HG02943 (cell line): ENCODE measurements around the gene RERE.
"Not testable (repeated sequence)": the region's sequence is repeated elsewhere in the genome, so short reads cannot be mapped to it uniquely, and the experiment has no call there.

Experiments used
- ATAC-seq: cut with Tn5 transposase; IDR thresholded peaks from one replicate; pipeline ENCODE4 v1.9.1; 2021; ENCODE audit warnings: mild to moderate bottlenecking, low read depth, moderate library complexity; ENCODE audit not compliant: unreplicated experiment

The RERE gene

GRCh38 chr1:8844501-8845006 lies 27.1 kb upstream of the RERE start:
- no peak for ATAC-seq

GRCh38 chr1:8841395-8841794 lies 24.0 kb upstream of the RERE start:
- ATAC-seq: no peak

GRCh38 chr1:8839990-8840389 lies 22.6 kb upstream of the RERE start:
- ATAC-seq: no peak

GRCh38 chr1:8835941-8836643 lies 18.7 kb upstream of the RERE start:
- no peak for ATAC-seq

GRCh38 chr1:8831340-8831739 lies 13.9 kb upstream of the RERE start:
- no peak for ATAC-seq

- ATAC-seq: not testable (repeated sequence)
Measured at GRCh38 chr1:8830732-8831131, 13.3 kb upstream of the RERE start.

GRCh38 chr1:8825985-8826481 lies 8.6 kb upstream of the RERE start:
- ATAC-seq: no peak

DNA sequence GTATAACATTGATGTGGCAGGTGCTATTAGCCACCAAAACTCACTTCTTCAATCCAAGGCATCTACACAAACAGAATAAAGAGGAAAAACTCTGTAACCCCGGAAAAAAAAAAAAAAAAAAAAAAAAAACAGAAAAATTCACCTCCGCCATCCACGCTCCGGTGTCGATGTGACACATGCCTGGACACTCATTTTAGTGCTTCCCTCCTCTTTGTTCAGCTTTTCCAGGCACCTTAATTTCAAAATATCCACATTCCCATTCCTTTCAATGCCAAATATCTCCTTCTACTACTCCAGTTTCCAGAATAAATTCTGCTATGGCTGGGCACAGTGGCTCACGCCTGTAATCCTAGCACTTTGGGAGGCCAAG lies 5.8 kb upstream of the RERE start:
- no peak for ATAC-seq

DNA sequence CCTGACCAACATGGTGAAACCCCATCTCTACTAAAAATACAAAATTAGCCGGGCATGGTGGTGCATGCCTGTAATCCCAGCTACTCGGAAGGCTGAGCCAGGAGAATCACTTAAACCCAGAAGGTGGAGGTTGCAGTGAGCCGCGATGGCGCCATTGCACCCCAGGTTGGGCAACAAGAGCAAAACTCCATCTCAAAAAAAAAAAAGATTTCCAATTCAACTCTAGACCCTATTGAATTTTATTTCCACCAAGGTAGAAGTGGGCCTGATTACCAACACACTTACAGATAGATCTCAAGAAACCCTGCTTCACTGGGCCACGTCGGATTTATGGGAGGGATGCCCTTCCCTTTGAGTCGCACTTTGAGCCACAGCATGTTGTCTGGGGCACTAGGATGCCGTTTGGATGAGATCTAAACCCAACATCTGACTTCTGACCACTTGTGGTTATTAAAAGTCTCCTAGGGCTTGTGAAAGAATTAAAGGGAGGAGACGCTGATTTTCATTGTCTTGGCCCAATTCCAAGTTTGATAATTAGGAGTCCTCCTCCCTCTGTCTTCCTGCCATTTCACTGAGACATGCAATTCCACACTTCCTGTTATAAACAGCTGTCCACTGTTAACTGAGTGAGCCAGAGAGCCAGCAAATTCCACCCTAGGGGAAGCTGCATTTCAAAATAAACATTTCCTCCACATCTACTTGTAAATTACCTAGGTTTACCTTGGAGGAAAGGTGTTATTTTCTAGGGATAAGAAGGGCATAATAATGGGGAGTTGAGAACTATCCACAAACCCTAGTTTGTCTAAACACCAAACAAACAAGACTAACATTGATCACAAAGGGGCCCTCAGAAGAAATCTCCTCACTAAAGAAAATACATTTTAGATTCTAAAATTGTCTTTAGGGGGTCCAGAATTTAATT lies 5.2 kb upstream of the RERE start:
- ATAC-seq: no peak

- ATAC-seq: no peak
Measured at GRCh38 chr1:8821084-8821483, 3.6 kb upstream of the RERE start.

- ATAC-seq: not testable (repeated sequence)
Measured at GRCh38 chr1:8818789-8819188, 1.3 kb upstream of the RERE start.

DNA sequence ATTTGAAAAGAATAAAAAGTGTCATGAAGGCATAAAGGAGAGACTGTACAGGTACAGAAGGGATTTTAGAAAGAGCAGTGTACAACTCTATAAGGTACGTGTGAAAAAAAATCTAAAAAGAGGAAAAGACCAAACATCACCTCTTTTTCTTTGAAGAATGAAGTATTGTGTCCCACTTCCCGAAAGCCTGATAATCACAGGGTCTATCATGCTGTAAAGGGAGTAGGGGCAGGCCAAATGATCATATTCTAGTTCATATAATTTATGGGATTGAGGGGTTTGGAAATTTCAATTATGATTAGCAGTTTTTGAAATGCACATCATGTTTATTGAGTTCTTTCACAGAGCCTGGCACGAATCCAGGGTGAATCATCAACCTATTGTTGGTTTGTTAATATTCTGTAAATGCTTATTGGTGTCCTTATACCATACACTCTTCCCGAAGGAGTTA lies 910 bp upstream of the RERE start:
- ATAC-seq: no peak

GRCh38 chr1:8816831-8817411 lies 519 bp downstream of the RERE start:
- ATAC-seq: no peak

- no peak for ATAC-seq
Measured at GRCh38 chr1:8816264-8816663, 1.2 kb downstream of the RERE start.

- no peak for ATAC-seq
Measured at GRCh38 chr1:8815582-8816151, 1.8 kb downstream of the RERE start.

GRCh38 chr1:8814865-8815264 lies 2.6 kb downstream of the RERE start:
- no peak for ATAC-seq

GRCh38 chr1:8813991-8814390 lies 3.4 kb downstream of the RERE start:
- ATAC-seq: no peak

- ATAC-seq: no peak
Measured at GRCh38 chr1:8813016-8813763, 4.2 kb downstream of the RERE start.

DNA sequence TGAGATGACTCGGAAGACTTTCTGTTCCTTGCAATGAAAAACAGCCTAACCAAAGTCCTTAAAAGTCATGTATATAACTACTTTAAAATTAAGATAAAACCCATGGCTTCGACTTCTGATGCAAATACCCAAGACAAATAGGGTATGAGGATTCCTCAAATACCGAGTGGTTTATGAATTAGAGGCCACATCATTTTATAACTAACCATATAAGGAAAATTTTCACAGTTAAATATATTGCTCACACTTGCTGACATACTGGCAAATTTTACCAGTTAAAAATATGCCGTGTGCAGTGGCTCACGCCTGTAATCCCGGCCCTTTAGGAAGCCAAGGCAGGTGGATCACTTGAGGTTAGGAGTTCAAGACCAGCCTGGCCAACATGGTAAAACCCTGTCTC lies 5.4 kb downstream of the RERE start:
- no peak for ATAC-seq

- ATAC-seq: no peak
Measured at GRCh38 chr1:8810987-8811386, 6.5 kb downstream of the RERE start.
